Testis (tissue), 3 donors: Measurements from ENCODE around the gene MDGA2. TPM values are rescaled to one million over a fixed set of nuclear protein-coding genes. Genes with fewer than 3 reads are reported as not detected.
A peak's percentile ranks its signal among the peaks of the same experiment; 100 is the strongest.

Source experiments
- DNase-seq: peaks from one replicate; pipeline ENCODE4 v3.0.0-alpha.2; 2019
- H3K27ac ChIP-seq, 2 donors: fragments of 200-600 bp; sonication (generic); one replicate each; pipeline ENCODE4 v1.5.1; 2019
- H3K27me3 ChIP-seq: fragments of 200-600 bp; sonication (generic); one replicate; pipeline ENCODE4 v1.5.1; 2019
- H3K36me3 ChIP-seq: fragments of 200-600 bp; sonication (generic); one replicate; pipeline ENCODE4 v1.5.1; 2017; ENCODE audit warnings: low read depth; ENCODE audit errors: missing control alignments
- H3K4me1 ChIP-seq: fragments of 200-600 bp; sonication (generic); one replicate; pipeline ENCODE4 v1.5.1; 2019
- H3K4me3 ChIP-seq, 2 donors: fragments of 200-600 bp; sonication (generic); one replicate each; pipeline ENCODE4 v1.5.1; 2017 to 2019
- H3K9me3 ChIP-seq: fragments of 200-600 bp; sonication (generic); one replicate; pipeline ENCODE4 v1.5.1; 2017
- POLR2A ChIP-seq: fragments of 450-650 bp; IDR thresholded peaks from one replicate; pipeline ENCODE4 v1.6.1; 2017; ENCODE audit warnings: antibody characterized with exemption, mild to moderate bottlenecking, moderate library complexity
- WGBS, 2 donors: methylation state at CpG; one replicate each; pipeline ENCODE4 v1.1.5; 2018; 5-methylcytosine and 5-hydroxymethylcytosine counted together
- intact Hi-C: fragments of 100-400 bp; cut with DNase I; formaldehyde crosslinking; loops from one replicate; pipeline ENCODE4 v1.15.1; 2023; ENCODE audit warnings: low total_unique reads
- polyA plus RNA-seq: library from polyadenylated mRNA; stranded (reverse); fragments of 350-450 nt; fragmentation: Illumina TruSeq; extraction: RNeasy Lipid Tissue Mini Kit (QIAGEN cat#74804); gene quantifications from one replicate; pipeline ENCODE4 v1.2.3, GENCODE V29; 2014; ENCODE audit warnings: low read depth, low replicate concordance; ENCODE audit not compliant: insufficient read depth
- small RNA-seq, 2 donors: library from RNA; depleted of rRNA; stranded (forward); fragments of <200 nt; gene quantifications; one replicate each; pipeline ENCODE3, GENCODE V24; 2016
- total RNA-seq, 2 donors: library from RNA; depleted of rRNA; stranded (reverse); fragments of >200 nt; gene quantifications; one replicate each; pipeline ENCODE4 v1.2.3, GENCODE V29; 2016
- TF ChIP-seq, protein P1 (sequence below), 3 experiments: fragments of 450-650 bp in 2 of 3; fragments of 200-600 bp in 1 of 3; sonication (generic) in 1 of 3; IDR thresholded peaks; one replicate each; pipeline ENCODE4 v1.5.1; 2016 to 2019; ENCODE audit warnings: antibody characterized with exemption in 3 of 3, mild to moderate bottlenecking in 2 of 3, moderate library complexity in 1 of 3

Gene MDGA2
- total and polyA plus RNA-seq, 3 donors from 2014 or later, result 3.9 to 11.6 (median 8.4) TPM

DNA sequence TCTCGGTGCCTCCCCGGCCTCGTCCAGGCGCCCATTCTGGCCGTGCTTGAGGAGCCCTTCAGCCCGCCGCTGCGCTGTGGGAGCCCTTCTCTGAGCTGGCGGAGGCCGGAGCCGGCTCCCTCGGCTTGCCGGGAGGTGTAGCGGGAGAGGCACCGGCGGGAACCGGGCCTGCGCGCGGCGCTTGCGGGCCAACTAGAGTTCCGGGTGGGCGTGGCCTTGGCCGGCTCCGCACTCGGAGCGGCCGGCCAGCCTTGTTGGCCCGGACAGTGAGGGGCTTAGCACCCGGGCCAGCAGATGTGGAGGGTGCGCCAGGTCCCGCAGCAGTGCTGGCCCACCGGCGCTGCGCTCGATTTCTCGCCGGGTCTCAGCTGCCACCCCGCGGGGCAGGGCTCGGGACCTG lies 855.1 kb downstream of the MDGA2 start:
- intact Hi-C loops, result no loop called here
- Histone ChIP-seq H3K27me3 (no peaks in the 10 kb centered on the region), H3K4me3 (peak overlapping the region; percentile 36 to 55), H3K9me3 (no peaks in the 10 kb centered on the region), H3K4me1 (no peaks in the 10 kb centered on the region), H3K27ac (no peak overlapping the region), H3K36me3 (no peaks in the 10 kb centered on the region)
- WGBS, 2 donors, result 67 to 90% methylated on average over 12 to 25 of the region's 42 CpGs
- no peak for TF ChIP-seq POLR2A
- TF ChIP-seq, protein P1, sequence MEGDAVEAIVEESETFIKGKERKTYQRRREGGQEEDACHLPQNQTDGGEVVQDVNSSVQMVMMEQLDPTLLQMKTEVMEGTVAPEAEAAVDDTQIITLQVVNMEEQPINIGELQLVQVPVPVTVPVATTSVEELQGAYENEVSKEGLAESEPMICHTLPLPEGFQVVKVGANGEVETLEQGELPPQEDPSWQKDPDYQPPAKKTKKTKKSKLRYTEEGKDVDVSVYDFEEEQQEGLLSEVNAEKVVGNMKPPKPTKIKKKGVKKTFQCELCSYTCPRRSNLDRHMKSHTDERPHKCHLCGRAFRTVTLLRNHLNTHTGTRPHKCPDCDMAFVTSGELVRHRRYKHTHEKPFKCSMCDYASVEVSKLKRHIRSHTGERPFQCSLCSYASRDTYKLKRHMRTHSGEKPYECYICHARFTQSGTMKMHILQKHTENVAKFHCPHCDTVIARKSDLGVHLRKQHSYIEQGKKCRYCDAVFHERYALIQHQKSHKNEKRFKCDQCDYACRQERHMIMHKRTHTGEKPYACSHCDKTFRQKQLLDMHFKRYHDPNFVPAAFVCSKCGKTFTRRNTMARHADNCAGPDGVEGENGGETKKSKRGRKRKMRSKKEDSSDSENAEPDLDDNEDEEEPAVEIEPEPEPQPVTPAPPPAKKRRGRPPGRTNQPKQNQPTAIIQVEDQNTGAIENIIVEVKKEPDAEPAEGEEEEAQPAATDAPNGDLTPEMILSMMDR (IDR thresholded peaks at IDR 0.05), result no peak
- DNase-seq, result peak; percentile 63

- intact Hi-C loops, result no loop called here
- DNase-seq, result no peak
- no peak overlapping the region for H3K27ac ChIP-seq
- no peaks in the 10 kb centered on the region for H3K4me1 ChIP-seq
- H3K9me3 ChIP-seq, result no peaks in the 10 kb centered on the region
- H3K4me3 ChIP-seq, result no peak overlapping the region
- H3K36me3 ChIP-seq, result no peaks in the 10 kb centered on the region
- TF ChIP-seq, protein P1 (IDR thresholded peaks at IDR 0.05), result no peak
- TF ChIP-seq POLR2A, result no peak
- H3K27me3 ChIP-seq, result no peaks in the 10 kb centered on the region
- 70 to 72% methylated on average over 7 to 9 of the region's 9 CpGs for whole genome bisulfite sequencing, 2 donors
Measured at GRCh38 chr14:46819117-46819516, 856.3 kb downstream of the MDGA2 start.

GRCh38 chr14:46818147-46818546 lies 857.3 kb downstream of the MDGA2 start:
- no peak for DNase-seq
- WGBS, 2 donors, result 86 to 91% methylated on average over 1 of the region's 1 CpG
- H3K4me3 ChIP-seq, result no peak overlapping the region

DNA sequence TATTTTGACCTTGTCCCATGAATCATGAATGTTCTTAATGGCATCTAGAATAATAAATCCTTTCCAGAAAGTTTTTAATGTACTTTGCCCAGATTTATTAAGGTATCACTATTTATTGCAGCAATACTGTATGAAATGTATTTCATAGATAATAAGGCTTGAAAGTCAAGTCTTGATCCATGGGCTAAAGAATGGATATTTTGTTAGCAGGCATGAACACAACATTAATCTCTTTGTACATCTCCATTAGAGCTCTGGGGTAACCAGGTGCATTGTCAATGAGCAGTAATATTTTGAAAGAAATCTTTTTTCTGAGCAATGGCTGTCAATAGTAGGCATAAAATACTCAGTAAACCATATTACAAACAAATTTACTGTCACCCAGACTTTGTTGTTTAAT lies 882.3 kb downstream of the MDGA2 start:
- TF ChIP-seq POLR2A, result no peak
- TF ChIP-seq, protein P1 (IDR thresholded peaks at IDR 0.05), result no peak
- H3K4me3 ChIP-seq, result no peak overlapping the region
- intact Hi-C loops, result no loop called here
- no peak for DNase-seq
- no peaks in the 10 kb centered on the region for H3K36me3 ChIP-seq
- H3K27me3 ChIP-seq, result no peaks in the 10 kb centered on the region
- no peaks in the 10 kb centered on the region for H3K9me3 ChIP-seq
- no peaks in the 10 kb centered on the region for H3K4me1 ChIP-seq
- no peak overlapping the region for H3K27ac ChIP-seq

More at GRCh38 chr14:46818147-46818546, 857.3 kb downstream of the MDGA2 start:
- Histone ChIP-seq H3K27ac (no peak overlapping the region), H3K9me3 (no peaks in the 10 kb centered on the region), H3K4me1 (no peaks in the 10 kb centered on the region), H3K27me3 (no peaks in the 10 kb centered on the region), H3K36me3 (no peaks in the 10 kb centered on the region)
- intact Hi-C loops, result no loop called here
- no peak for TF ChIP-seq POLR2A
- TF ChIP-seq, protein P1 (IDR thresholded peaks at IDR 0.05), result no peak

Small RNA genes within 50 kb of the gene (small RNA-seq; reads per million reads assigned to genes)
- 0 reads per million in 2 donors for gene RF00402
